ENCODE results near the gene DES. TPM values are rescaled to one million over a fixed set of nuclear protein-coding genes. Genes with fewer than 3 reads are reported as not detected.

The DES gene
- total RNA-seq, 1 experiment from 2014 or later, result 1.6 TPM

- TF ChIP-seq ZNF425 (CRISPR knock-in tag; conservative IDR thresholded peaks at IDR 0.05), result no peak
Observed at GRCh38 chr2:219444566-219445091, 26.5 kb downstream of the DES start (continued).

DNA sequence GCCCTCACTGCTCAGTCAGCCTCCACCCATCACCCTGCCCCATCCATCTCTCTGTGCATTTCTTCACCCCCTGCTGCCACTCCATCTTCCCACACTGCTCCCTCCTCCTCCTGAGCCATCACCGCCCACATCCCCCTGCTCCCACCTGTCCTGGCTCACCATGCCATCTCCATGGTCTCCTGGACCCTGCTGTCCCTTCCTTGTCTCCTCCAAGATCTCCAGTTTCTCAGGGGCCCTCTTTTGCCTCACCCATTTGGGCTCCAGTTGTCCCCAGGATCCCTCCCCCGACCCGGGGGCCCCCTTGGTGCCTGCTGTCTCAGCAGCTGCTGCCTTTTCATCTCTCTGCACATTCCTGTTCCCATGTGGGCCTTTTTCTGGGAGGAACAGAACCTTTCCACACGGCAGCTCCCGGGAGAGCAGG lies 27.1 kb downstream of the DES start:
- ATAC-seq (no peak), DNase-seq (ENCODE audit: low spot score) (peak; percentile 10)
- POLR2A ChIA-PET, result no interaction called here
- Mint-ChIP-seq H3K4me3 (no peak overlapping the region), H3K36me3 (no peaks in the 10 kb centered on the region), H3K27ac (no peak overlapping the region), H3K9me3 (no peaks in the 10 kb centered on the region), H3K4me1 (peaks cover 27% of the 10 kb centered on the region), H3K27me3 (ENCODE audit: low read depth) (peaks cover 26% of the 10 kb centered on the region)
- CTCF ChIA-PET, result interaction anchor here (0.6 to 11.1 kb wide), 3 partner anchors 10 to 747 kb away, joined by 7 to 121 read pairs (median 16); partner anchors contain the start of gene SPEG
- TF ChIP-seq JAZF1 (CRISPR knock-in tag; IDR thresholded peaks at IDR 0.05) (no peak), FOXP4 (CRISPR knock-in tag; IDR thresholded peaks at IDR 0.05) (no peak), ZNF317 (CRISPR knock-in tag; IDR thresholded peaks at IDR 0.05; ENCODE audit: borderline replicate concordance, low read depth) (no peak), ZBTB43 (CRISPR knock-in tag; IDR thresholded peaks at IDR 0.05) (no peak), ATF1 (CRISPR knock-in tag; IDR thresholded peaks at IDR 0.05) (no peak), HMGA2 (CRISPR knock-in tag; IDR thresholded peaks at IDR 0.05) (no peak), TEAD4 (CRISPR knock-in tag; IDR thresholded peaks at IDR 0.05) (no peak), ZNF219 (CRISPR knock-in tag; IDR thresholded peaks at IDR 0.05; ENCODE audit: borderline replicate concordance) (no peak), FOXK1 (CRISPR knock-in tag; IDR thresholded peaks at IDR 0.05) (no peak)
- TF ChIP-seq, protein P1, sequence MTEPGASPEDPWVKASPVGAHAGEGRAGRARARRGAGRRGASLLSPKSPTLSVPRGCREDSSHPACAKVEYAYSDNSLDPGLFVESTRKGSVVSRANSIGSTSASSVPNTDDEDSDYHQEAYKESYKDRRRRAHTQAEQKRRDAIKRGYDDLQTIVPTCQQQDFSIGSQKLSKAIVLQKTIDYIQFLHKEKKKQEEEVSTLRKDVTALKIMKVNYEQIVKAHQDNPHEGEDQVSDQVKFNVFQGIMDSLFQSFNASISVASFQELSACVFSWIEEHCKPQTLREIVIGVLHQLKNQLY (CRISPR knock-in tag; IDR thresholded peaks at IDR 0.05), result no peak
- TF ChIP-seq, protein P2, sequence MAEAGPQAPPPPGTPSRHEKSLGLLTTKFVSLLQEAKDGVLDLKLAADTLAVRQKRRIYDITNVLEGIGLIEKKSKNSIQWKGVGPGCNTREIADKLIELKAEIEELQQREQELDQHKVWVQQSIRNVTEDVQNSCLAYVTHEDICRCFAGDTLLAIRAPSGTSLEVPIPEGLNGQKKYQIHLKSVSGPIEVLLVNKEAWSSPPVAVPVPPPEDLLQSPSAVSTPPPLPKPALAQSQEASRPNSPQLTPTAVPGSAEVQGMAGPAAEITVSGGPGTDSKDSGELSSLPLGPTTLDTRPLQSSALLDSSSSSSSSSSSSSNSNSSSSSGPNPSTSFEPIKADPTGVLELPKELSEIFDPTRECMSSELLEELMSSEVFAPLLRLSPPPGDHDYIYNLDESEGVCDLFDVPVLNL (CRISPR knock-in tag; IDR thresholded peaks at IDR 0.05; ENCODE audit: borderline replicate concordance, low read depth), result no peak

DNA sequence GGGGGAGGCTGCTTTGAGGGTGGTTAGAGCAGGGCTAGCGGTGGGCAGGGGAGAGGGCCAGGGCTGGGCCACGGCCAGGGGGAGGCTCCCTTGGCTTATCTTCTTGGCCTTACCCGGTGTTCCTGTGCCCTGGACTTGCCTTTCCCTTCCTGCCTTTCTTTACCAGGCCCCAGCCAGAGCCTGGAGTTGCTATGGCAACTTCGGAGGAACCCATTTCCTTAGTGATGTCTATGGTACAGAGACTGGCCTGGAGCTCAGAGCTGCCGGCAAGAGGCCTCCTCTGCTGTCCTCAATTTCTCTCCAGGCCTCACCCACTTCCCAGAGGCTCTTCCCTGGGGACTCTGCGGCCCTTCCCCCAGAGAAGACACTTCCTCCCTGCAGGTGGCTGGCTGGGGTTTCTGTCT lies 27.9 kb downstream of the DES start:
- no peak; the same call in 1 of the 2 replicates for ATAC-seq
- no peak overlapping the region for H3K4me3 Mint-ChIP-seq

More for the DNA sequence above, 27.9 kb downstream of the DES start:
- POLR2A ChIA-PET, result interaction anchor here (0.6 to 1.0 kb wide), 2 partner anchors 22 to 482 kb away, joined by 3 read pairs; no protein-coding TSS in a partner anchor
- TF ChIP-seq MYBL2 (CRISPR knock-in tag; IDR thresholded peaks at IDR 0.05), result no peak
- no peak for TF ChIP-seq JUN (CRISPR knock-in tag; IDR thresholded peaks at IDR 0.05)
- TF ChIP-seq, protein P3, sequence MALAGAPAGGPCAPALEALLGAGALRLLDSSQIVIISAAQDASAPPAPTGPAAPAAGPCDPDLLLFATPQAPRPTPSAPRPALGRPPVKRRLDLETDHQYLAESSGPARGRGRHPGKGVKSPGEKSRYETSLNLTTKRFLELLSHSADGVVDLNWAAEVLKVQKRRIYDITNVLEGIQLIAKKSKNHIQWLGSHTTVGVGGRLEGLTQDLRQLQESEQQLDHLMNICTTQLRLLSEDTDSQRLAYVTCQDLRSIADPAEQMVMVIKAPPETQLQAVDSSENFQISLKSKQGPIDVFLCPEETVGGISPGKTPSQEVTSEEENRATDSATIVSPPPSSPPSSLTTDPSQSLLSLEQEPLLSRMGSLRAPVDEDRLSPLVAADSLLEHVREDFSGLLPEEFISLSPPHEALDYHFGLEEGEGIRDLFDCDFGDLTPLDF (CRISPR knock-in tag; IDR thresholded peaks at IDR 0.05), result no peak
- TF ChIP-seq, protein P4, sequence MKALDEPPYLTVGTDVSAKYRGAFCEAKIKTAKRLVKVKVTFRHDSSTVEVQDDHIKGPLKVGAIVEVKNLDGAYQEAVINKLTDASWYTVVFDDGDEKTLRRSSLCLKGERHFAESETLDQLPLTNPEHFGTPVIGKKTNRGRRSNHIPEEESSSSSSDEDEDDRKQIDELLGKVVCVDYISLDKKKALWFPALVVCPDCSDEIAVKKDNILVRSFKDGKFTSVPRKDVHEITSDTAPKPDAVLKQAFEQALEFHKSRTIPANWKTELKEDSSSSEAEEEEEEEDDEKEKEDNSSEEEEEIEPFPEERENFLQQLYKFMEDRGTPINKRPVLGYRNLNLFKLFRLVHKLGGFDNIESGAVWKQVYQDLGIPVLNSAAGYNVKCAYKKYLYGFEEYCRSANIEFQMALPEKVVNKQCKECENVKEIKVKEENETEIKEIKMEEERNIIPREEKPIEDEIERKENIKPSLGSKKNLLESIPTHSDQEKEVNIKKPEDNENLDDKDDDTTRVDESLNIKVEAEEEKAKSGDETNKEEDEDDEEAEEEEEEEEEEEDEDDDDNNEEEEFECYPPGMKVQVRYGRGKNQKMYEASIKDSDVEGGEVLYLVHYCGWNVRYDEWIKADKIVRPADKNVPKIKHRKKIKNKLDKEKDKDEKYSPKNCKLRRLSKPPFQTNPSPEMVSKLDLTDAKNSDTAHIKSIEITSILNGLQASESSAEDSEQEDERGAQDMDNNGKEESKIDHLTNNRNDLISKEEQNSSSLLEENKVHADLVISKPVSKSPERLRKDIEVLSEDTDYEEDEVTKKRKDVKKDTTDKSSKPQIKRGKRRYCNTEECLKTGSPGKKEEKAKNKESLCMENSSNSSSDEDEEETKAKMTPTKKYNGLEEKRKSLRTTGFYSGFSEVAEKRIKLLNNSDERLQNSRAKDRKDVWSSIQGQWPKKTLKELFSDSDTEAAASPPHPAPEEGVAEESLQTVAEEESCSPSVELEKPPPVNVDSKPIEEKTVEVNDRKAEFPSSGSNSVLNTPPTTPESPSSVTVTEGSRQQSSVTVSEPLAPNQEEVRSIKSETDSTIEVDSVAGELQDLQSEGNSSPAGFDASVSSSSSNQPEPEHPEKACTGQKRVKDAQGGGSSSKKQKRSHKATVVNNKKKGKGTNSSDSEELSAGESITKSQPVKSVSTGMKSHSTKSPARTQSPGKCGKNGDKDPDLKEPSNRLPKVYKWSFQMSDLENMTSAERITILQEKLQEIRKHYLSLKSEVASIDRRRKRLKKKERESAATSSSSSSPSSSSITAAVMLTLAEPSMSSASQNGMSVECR (CRISPR knock-in tag; IDR thresholded peaks at IDR 0.05; ENCODE audit: borderline replicate concordance), result no peak
- TF ChIP-seq GTF2I (CRISPR knock-in tag; conservative IDR thresholded peaks at IDR 0.05), result no peak
- TF ChIP-seq CBFB (CRISPR knock-in tag; IDR thresholded peaks at IDR 0.05; ENCODE audit: low read depth), result no peak
- no peaks in the 10 kb centered on the region for H3K9me3 Mint-ChIP-seq
- CTCF ChIA-PET, result interaction anchor here (0.5 to 11.1 kb wide), 16 partner anchors 11 to 84 kb away, joined by 3 to 121 read pairs (median 6); partner anchors contain the start of genes DES, DNPEP and SPEG
- H3K36me3 Mint-ChIP-seq, result no peaks in the 10 kb centered on the region
- H3K4me1 Mint-ChIP-seq, result peaks cover 21% of the 10 kb centered on the region
- DNase-seq (ENCODE audit: low spot score), result peak; percentile 20
- peaks cover 19% of the 10 kb centered on the region for H3K27me3 Mint-ChIP-seq (ENCODE audit: low read depth)
- H3K27ac Mint-ChIP-seq, result no peak overlapping the region

Data from WTC11 (cell line).